Posterior cingulate gyrus (tissue), 11 donors: ENCODE data around the gene SLC28A3.

Source experiments
- DNase-seq, 10 donors: peaks; one replicate each; pipeline versions ENCODE4 v3.0.0 to v3.0.0-alpha.2; 2020 to 2021; ENCODE audit warnings: mixed read lengths in 3 of 10
- intact Hi-C: fragments of 100-400 bp; cut with DNase I; formaldehyde crosslinking; loops from one replicate; pipeline ENCODE4 v1.15.1; 2023

The SLC28A3 gene

DNA sequence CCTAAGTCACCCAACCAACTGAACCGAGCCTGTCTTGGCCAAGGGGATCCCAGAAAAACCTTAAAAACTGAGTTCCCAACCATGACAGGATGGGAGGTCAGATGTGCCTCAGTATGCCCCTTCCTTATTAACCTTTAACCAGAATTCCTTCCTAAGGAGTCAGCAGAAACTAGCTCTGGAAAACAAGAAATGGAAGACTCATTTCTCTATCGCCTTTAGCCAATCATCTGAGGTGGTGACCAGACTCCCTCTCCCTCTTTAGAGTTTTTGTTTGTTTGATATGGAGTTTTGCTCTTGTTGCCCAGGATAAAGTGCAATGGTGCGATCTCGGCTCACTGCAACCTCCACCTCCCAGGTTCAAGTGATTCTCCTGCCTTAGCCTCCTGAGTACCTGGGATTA is 37.5 kb downstream of the SLC28A3 start:
- intact Hi-C loops: no loop called here
- DNase-seq: no peak

DNA sequence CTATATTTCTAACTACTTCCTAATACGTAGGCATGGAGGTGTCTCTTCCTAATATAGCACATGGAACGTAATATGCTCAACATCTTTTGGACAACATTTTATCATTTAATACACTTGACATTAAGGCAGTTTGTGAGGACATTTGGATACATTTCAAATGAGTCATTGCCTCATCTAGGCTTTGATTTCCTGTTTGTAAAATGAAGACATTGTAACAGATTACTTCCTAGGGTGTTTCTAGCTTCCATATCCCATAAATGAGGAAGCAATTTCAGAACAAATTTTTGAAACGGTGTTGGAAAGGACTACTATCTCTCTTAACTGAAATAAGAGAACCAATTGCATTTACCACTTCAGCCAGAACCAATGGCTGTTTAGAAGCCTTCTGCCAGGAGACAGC is 38.7 kb downstream of the SLC28A3 start:
- intact Hi-C loops: no loop called here
- DNase-seq: no peak

DNA sequence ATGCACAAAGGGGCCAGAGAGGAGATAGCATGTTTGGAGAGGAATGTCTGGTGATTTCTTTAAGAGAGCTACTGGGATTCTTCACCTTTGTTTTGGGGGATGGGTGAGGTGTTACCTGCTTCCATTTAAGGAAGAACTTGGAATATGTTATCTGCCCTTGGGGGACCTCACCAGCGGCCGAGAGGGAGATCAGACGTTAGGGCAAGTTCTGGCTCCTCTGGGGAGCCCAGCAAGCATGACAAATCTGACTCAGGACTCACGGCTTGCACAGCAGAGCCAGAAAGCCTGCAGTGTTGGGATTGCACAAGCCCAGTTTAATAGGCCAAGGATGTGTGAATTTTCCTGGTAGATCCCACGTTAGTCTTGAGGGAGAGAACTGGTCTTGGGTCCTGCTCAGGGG is 40.3 kb downstream of the SLC28A3 start:
- intact Hi-C loops: no loop called here
- no peak for DNase-seq

DNA sequence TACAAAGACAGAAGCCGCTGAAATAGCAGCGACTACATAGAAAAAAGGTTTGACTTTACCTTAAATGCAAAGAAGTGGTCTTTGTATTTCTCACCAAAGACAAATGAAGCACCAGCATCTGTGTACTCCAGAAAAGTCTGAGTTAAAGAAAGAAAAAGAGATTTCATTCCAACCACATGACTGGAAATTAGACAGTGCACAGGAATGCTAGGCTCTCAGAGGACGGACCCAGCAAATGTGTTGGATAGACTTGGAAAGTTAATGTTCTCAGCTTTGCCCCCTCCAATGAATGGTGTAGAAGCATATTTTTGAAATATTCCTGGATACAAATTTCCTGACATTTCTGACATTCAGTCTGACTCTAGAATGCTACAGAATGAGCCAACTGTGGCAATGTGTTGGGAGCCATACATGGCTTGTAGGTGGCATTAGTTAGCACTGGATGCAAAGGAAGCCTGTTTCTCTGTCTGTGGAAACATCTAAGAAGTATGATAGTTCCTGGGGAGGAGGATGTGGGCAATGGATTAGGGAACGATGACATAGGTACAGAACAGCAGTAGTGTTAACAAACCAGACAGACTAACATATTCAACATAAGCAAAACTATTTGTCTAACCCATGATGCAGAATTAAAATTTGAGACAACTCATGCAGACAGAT is 43.3 kb downstream of the SLC28A3 start:
- intact Hi-C loops: no loop called here
- DNase-seq: no peak

DNA sequence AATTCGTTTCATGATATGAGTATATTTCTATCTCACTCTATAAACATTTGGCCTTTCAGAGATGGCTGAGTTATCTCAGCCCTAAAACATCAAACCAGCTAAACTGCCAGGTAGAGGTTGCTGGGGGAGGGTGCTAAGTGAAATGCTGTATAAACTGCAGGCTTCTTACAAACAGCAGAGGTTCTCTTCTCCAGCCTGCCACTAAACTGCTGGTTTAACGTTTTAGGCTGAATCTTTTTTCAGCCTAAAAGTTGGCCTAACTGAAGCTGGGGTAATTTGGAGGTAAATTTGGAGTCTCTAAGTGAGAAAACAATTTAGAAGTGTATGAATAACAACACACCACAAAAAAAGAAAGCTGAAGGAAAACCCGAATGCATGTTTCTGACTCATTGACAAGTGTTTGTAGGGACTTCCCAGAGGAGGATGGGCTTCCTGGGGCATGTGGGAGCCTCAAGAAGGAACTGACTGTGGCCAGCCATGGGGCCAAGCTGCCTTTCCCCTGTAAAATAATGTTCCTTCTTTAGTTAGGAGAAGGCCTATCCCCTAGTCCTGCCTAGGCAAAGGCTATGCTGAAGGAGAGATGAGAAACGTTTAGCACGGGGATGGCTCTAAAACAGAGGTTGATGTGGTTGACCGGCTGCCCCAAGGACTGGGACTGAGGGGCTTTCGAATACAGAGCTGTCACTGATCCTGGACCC is 44.3 kb downstream of the SLC28A3 start:
- no peak for DNase-seq
- intact Hi-C loops: no loop called here

DNA sequence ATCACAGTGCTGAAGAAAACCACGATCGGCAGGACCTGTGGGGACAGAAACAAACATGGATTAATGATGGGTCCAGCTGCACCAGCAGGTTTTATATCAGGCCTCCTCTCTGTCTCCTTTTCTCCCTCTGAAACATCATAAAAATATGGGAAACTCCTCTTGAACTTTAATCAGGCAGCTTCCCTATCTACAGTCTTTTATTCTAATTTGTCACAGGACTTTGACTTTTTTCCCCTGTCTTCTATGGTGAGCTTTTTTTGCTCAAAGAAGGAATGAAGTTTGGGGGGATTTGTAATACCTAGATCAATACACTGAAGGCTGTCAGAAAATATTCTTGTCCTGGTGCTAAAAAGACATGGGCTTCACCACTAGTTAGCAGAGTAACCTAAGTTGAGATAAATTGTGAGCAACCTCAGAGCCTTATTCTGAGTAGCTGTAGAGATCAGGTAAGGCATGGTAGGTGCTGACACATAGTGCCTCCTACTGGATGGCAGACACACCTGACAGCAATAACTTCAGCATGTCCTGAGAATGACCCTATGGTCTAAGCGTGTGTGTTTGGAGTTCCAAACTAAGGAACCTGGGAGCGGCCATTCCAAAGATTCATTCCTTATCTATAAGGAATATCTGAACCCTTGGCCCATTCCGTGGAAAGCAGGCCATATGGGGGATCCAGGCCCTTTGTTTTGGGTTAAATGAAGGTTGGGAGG is 46.2 kb downstream of the SLC28A3 start:
- no peak for DNase-seq
- intact Hi-C loops: no loop called here

DNA sequence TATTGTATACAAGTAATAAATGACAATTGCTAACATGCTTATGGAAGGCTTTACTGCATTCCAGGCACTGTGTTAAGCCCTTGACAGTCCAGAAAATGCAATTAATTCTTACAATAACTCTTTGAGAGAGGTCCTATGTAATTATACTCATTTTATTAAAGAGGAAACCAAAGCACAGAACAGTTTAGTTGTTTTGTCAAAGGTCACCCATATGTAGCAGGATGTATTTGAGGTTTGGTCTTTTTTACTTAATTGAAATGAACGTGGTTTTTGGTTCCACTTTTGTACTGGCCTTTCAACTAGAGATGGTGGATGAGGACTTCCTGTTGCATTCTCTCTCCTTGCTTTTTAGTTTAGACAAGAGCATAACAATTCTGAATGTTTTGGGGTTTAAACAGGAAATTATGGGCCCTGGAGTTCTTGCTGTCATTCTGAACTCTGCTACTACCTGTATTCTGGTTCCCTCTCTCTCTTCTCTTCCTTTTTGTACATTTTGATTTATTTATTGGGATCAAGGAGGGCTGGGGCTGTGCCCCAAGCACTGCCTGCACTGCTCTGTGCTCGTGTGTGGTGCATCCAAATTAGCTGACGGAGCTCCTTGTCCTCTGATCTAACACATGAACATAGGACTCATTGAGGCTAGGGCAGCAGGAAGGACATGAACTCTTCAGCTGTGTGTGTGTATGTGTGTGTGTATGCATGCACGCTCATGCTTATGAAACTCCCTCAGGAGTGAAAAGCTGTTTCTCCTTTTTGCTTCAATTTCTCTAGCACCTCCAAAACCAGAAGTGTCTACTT is 47.4 kb downstream of the SLC28A3 start:
- intact Hi-C loops: no loop called here
- DNase-seq: no peak

DNA sequence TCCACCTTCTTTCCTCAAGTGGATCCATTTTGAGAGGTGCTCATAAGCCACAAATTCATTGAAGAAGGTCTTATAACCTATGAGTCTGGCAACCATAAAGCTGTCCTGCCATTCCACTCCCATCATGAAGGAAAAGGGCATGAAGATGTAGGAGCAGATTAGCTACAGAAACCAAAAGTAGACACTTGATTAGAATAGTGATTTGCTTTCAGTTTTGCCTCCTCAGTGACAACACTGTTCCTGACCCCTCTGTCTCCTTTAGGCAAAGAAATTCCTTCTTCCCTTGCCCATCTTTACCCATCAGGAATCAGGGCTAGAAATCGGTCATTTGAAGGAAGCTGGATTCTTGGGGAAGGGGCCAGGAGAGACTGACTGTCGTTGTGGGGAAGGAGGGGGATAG is 55.2 kb downstream of the SLC28A3 start:
- DNase-seq: no peak
- intact Hi-C loops: no loop called here

DNA sequence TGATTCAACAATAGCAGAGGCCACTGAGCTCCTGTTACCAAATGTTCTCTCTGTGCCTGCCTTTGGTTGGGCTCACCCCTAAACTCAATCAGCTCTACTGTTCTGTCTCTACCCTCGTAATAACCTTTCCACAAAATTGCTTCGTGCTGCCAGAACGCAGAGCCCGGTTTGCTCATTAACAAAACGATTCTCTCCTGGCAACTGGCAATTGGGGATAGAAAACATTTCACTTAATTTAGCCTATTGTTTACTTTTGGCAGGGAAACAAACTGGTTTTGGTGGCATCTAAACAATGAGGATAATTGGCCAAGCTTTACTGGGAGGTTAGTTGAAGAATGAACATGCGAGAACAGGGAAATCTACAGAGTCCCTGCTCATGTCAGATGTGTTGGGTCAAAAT is 56.6 kb downstream of the SLC28A3 start:
- DNase-seq: peak in 4 of 10 donors; percentile 34 to 77 (median 36)
- intact Hi-C loops: no loop called here

DNA sequence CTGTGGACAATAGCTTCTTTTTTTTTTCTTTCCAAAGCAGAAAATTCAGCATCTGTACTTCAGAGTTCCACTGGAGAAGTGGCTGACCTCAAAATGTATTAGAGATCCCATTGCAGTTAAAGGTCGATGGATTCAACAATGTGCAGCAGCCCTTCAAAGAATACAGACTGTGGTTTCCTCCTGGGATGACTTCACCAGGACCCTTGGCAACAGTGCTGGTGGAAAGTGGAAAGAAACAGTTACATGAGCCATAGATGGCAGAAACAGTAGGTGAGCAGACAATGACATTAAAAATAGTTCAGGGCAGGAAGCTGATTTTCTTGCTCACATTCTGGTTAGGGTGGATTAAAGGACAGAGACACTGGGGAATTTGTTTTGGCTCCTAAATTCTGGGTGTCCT is 62.4 kb downstream of the SLC28A3 start:
- no peak for DNase-seq
- intact Hi-C loops: no loop called here

DNA sequence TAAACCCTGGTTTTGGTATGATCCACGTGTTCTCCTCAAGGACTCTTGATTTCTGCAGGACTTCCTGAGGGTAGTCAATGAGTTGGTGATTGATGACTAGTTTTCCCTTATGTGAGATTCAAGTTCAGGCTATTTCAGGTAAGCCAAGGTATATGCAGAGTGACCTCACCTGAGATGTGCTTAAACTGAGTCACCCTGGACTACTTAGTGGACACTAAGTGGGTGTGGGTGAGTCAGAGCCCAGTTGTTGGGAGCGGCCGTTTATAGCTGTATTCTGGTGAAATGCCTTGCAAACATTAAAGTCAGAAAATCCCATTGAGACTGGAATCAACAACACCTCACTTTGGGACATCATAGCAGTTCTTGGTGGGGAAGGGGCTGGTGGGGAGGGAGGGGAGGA is 62.9 kb downstream of the SLC28A3 start:
- intact Hi-C loops: no loop called here
- no peak for DNase-seq

DNA sequence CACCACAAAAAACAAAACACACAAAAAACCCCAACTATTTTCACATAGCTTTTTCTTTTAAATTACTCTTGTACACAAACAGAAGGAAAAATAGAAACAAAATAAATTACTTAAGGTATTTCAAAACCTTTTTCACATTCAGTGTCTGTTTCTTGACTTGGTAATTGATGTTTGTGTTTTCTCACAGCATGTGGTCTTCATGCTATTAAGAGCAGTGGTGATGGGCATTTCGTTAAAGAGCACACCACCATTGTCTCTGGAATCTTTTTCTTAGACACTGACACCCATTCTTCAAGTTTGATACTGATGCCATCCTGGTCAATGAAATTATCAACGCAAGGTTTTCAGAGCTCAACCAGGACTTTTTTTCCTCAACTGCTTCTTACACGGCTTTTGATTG is 63.8 kb downstream of the SLC28A3 start:
- intact Hi-C loops: no loop called here
- DNase-seq: no peak

DNA sequence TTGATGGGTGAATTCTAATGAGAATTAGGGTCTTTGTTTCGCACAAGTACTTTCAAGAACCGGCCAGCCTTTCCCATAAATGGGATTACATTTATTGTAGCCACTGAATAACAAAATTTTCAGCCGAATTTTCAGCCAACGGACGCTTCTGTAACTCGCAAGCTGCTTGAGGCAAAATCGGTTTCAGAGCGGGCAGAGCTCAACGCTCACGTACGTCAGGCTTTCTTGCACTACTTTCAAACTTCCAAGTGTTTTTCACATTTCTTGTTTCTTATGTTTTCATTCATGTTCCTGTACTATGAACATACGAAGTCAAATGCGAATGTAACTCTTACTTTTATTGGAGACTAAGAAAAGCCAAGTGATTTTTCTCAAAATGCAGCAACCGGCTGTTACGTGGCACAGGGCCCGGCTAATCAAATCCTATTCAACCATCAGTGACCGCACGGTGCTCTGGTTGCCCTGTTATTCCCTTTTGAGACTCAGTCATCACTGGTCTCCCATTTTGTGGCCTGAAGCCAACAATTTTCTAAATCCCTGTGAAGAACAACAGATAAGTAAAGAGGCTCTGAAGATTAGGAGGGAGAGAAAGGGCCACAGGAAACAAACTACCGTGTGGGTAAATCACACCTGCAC is 68.5 kb downstream of the SLC28A3 start:
- intact Hi-C loops: no loop called here

DNA sequence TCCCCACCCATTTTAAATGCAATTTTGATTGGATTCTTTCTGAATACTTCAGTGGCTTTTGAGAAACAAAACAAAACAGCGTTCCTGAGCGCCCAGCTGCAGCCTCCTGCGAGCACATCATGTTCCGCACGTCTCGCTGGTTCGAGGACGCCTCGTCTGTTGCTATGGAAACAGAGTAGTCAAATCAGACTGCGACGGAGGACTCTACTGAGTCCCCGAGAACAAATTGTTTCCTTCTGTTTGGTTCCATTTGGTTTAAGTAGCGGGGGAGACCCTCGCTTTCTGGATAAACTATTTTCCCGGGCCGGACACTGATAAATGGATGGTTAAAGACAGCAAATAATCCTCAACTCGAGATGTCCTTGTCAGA is 69.0 kb downstream of the SLC28A3 start:
- DNase-seq: peak; percentile 31 to 95 (median 79)
- intact Hi-C loops: no loop called here

More for the DNA sequence above, 68.5 kb downstream of the SLC28A3 start:
- peak in 3 of 10 donors; percentile 10 to 81 (median 15) for DNase-seq

DNA sequence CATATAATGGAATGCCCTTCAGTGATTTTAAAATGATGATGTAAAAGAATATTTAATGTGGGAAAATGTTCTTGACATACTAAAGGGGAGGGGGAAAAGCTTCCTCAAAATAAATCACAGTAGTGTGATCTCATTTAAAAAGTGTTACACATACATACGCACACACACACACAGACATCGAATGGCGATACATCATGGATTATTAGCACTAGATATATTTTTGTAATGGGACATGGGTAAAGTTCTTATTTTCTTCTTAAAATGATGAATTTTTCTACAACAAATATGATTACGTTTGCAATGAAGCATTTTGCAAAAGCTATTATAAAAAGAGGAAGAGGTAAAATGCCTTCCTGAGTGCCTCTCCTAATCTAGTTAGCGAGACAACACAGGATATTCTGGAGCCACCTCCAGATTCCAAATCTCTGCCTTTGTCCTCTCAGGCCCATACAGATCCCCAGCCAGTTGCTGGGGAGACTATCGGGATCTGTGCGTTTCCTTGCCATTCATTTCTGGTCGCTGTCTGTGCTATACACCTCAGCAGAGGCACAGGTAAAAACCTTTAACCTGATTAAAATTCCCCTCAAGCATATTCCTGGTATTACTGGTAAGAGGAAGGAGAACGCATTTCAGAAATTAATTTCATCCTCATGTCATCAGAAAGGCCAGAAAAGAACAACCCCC is 69.6 kb downstream of the SLC28A3 start:
- intact Hi-C loops: no loop called here
- no peak for DNase-seq

DNA sequence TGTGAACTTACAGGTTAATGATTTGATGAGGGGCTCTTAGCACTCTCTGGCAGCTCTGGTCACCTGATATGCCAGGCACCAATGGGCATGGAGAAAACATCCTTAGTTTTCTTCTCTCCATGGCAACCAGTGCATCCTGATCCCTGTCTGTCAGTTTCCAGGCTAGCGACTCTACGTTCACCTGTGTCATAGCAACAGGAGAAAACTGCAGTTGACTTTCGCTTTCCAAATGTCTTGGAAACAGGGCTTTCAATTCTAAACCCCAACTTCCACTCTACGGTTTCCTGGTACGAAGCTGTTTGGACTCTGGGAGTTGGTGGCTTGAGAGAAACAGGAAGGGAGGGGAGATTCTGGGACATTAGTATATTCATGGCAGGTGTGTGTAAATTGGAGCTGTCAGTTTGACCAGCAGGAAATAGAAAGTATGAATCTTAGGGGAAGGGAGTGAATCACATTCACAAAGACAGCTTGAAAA is 74.4 kb downstream of the SLC28A3 start:
- no peak for DNase-seq
- intact Hi-C loops: no loop called here

DNA sequence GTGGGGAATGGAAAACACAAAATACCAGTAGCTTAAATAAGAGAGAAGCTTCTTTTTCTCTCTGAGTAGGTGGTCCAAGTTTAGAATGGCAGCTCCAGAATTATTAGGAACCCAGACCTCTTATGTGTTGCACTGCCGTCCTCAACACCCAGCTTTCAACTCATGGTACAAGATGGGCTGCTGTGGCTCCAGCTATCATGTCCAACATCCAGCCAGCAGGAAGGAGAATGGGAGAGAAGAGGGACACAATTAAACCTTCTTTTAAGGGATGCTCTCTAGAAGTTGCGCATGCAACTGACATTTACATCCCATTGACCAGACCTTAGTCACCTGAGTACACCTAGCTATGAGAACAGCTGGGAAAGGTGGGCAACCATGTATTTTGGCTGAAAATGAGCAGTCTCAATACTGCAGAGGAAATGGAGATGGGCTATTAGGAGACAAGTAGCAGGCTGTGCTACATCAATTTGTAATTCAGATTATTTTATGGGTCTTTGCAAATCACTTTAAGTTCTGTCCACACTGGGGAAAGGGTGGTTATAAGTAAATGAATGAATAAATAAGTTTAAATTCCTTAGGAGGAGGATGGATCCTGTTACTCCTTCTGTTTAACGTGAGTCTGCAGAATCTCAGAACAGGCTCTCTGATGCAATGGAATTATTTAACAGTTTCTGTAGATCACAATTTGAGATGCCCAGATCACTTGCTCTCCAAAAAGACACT is 76.1 kb downstream of the SLC28A3 start:
- no peak for DNase-seq
- intact Hi-C loops: no loop called here

DNA sequence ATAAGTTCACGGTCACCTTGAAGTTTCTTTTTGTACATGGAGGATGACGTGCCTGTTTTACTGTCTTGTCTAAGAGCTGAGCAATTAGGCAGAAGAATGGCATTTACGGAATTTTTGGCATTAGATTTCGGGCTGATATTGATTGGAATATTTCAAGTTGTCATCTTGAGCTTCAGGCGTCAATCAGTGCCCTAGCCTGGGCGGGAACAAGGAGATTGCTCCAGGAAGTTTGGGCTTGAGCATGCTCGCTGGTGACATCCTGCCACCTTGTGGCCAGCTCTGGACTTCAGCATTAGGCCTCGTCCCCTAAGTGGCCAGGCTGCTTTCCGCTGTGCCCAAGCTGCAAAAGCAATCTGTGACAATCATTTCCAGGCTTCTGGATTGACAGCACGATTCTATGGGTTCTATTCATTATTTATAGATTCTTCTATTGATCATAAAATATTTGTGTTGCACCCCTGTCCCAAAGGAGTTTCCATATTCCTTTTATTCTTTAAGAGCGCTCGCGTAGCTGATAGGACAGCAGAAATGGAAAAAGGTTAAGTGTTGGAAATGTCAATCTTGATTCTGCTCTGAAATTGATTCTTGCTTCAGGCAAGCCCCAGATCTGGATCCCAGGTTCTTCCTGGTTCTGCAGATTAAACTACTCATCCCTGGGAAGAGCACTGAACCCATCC is 79.3 kb downstream of the SLC28A3 start:
- DNase-seq: peak; percentile 63 to 97 (median 84)
- intact Hi-C loops: loop anchor here (1.0 kb wide), 1 partner anchor 323 kb away; no protein-coding TSS in a partner anchor

DNA sequence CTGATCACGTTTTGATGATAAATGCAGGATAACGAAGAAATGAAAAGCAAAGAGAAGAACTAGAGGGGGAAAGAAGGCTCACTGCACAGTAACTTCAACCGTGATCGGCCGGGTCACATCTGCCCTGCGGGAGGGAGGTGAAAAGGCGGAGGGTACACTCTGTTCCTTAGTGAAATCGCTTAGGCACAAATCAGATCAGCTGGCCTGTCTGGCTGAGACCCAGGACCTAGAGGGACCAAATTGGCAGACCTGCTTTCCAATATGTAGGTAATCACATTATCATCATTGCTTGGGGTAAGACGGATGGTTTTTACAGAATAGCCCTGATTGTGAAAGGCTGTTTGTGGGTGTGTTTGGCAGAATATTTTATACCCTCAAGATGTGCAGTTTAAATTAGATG is 82.2 kb downstream of the SLC28A3 start:
- intact Hi-C loops: no loop called here
- no peak for DNase-seq
